T1000 (cell line): ENCODE data around the gene TAS1R2.

Experiments used
- DNase-seq: peaks from one replicate; lab custom pipeline; 2025; ENCODE audit warnings: mixed read lengths; lab: John Stamatoyannopoulos, UW

Gene TAS1R2

DNA sequence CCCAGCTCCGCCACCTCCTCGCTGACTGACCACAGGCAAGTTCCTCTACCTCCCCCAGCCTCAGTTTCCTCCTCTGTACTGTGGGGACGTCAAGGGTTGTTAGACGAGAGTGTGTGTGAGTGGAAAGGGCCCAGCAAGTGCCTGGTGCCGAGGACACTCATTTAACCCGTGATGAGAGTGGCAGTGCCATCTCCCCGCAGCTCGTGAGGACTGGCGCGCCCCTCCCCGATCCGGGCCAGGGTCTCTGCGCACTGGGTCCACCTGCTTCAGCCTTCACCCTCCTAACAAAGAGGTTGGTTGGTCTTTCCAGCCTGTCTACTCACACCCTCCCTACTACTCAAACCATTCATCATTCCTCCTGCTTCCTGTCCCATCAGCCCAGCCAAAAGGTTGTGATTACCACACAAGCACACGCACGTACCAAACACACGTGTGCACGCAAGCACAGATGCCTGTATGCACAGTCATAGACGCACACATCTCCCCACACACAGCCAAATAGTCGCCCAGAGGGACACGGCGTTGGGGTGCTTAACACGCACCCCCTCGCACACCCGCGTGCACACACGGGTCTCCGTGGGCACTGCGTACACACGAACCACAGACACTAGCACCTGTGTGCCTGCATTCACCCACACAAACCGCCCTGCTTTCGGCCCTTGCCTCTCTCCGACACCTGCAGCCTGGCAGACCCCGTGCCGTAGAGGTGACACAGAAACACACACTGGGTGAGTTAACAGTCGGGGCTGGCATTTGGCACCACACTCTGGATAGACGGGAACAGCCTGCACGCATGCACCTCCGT lies 39.3 kb downstream of the TAS1R2 start:
- DNase-seq, result no peak

DNA sequence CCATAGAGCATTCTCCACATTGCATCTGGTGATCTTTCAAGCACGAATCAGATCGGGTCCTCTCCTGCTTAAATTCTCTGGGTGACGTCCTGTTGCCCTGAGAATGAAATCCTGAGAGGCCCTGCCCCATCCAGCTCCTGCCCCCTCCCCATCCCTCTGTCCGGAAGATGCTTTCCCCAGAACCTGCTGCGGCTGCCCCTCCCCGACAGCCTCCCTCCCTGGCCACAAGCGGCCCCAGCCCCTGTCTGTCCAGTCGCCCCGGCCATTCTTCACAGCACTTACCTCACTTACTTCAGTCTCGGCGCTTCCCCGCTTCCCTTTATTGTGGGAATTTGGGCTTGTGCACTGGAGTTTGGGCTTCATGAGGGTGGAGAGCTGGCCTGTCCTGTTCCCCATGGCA lies 40.3 kb downstream of the TAS1R2 start:
- DNase-seq, result no peak

DNA sequence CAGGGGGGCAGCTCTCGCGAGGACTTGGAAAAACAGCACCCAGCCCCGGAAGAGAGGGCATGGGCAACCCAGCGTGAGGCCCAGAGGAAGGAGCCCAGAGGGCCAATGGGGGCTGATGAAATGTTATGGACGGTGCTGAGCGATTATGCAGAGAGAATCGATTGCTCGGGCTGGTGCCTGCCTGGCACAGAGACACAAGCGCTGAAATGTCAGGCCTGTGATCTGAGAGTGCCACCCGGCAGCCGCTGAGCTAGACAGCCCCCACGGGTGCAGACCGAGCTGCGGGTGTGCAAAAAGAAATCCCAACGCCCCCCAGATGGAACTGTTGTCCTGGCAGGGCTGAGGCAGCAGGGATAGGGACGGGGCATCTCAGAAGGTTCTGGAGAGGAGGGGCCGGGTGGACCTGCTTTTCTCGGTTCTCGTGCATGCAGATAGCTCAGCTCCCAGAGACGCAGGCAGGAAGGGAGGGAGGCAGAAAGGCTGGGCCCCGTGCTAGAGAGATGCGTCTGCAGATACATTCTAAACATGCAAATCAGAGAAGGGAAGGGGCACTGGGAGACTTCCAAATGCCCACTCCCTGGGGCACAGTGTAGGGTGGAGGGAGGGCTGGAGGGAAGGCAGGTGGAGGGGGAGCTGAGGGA lies 41.5 kb downstream of the TAS1R2 start:
- no peak for DNase-seq

- no peak for DNase-seq
Measured at GRCh38 chr1:18817316-18817715, 42.1 kb downstream of the TAS1R2 start.

DNA sequence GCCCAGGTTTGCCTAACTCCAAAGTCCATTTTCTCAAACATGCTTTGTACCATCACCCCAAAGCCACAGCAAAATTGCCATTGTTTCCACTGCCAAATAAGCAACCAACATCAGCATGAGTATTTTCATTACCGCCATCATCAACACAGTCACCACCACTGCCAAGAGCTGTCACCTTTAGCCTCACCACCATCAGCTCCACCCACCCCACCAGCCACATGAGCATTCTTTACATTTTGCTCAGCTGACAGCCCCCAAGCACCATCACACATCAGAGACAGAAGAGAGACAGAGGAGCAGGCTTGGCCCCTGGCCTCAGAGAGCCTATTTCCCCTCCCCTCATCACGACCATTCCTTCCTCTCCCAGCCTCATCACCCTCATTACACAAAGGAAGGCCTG lies 42.7 kb downstream of the TAS1R2 start:
- DNase-seq, result no peak

GRCh38 chr1:18814874-18815531 lies 44.5 kb downstream of the TAS1R2 start:
- DNase-seq, result no peak

GRCh38 chr1:18814425-18814824 lies 45.0 kb downstream of the TAS1R2 start:
- DNase-seq, result no peak

- DNase-seq, result no peak
Measured at GRCh38 chr1:18812453-18812939, 47.0 kb downstream of the TAS1R2 start.

- no peak for DNase-seq
Measured at GRCh38 chr1:18811733-18812452, 47.6 kb downstream of the TAS1R2 start.

- DNase-seq, result no peak
Measured at GRCh38 chr1:18809953-18810899, 49.2 kb downstream of the TAS1R2 start.

GRCh38 chr1:18808550-18808949 lies 50.9 kb downstream of the TAS1R2 start:
- DNase-seq, result no peak

DNA sequence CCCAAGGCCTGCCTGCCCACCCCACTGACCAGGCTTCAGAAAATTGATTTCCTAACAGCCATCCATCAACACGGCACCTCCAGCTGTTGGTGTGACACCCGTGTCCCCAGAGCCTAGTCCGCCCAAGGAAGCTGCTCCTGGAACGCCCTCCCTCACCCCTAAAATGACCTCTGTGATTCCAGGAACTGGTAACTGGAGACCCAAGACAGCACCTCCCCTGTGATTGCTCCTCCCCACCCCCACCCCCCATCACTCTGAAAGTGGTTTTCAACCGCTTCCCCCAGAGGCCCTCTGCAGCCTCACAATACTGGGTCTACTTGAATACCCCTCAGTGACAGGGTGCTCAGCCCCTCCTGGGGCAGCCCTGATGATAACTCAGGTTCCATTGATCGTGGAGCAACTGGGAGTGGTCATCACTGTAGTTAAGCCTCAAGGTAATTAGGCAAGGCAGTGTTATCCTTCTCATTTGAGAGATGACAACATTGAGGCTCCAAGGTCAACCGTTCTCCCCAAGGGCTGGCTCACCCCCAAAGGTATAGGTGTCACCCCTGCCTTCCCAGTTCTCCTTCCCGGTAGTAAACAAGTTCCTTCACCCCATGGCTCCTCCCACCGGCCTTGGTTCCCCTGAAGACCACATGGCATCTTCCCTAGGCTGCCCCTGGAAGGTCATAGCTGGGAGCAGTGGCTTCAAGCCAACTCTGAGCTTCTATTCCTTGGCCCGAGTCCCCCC lies 52.0 kb downstream of the TAS1R2 start:
- DNase-seq, result no peak

GRCh38 chr1:18805925-18806849 lies 53.3 kb downstream of the TAS1R2 start:
- no peak for DNase-seq

GRCh38 chr1:18805150-18805879 lies 54.1 kb downstream of the TAS1R2 start:
- no peak for DNase-seq

- no peak for DNase-seq
Measured at GRCh38 chr1:18803851-18804250, 55.6 kb downstream of the TAS1R2 start.

DNA sequence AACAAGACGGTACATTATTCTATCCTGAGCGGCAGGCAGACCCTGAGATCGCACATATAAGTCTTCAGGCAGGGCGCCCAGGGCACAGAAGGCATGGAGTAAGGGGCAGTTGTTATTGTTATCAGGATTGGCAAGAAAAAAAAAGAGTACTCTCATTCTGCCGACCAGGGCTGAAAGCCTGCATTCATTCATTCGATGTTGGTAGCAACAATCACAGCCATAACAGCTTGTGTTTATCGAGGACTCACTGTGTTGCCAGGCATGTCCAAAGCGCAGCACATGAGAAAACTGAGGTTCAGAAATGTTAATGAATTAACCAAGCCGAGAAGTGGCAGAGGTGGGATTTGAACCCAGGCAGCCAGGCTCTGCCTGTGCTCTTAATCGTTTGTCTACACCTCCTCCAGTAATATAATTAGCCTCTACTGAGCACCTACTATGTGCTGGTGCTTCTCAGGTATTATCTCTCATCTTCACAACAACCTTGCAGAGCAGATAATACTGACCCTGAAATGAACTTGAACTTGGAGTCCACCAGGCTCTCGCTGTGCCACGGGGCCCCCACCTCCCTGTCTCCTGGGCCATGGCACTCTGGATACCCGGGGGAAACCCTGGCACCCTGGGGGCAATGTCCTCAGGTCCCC lies 56.2 kb downstream of the TAS1R2 start:
- DNase-seq, result no peak

- no peak for DNase-seq
Measured at GRCh38 chr1:18802231-18802630, 57.2 kb downstream of the TAS1R2 start.

DNA sequence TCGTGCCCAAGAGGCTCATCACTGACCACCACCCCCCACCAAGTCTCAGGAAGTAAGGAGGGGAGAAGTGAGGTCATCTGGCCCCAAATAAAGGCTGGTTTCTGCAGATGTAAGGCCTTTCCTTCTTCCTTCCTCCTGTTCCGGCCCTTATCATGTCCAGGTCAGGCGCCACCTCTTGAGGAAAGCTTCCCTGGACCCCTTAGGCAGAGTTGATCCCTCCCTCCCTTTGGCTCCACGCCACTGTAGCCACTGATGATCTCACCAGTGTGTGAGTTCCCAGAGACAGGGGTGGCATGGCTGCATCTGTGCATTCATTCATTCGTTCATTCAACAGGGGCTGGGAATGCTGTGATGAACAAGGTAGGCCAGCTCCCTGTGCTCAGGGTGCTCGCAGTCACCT lies 59.2 kb downstream of the TAS1R2 start:
- no peak for DNase-seq
